Measurements from ENCODE around the gene SLC51B. TPM values are rescaled to one million over a fixed set of nuclear protein-coding genes. Genes with fewer than 3 reads are reported as not detected.

SLC51B gene
- total RNA-seq, 2 donors from 2014 or later: not detected

DNA sequence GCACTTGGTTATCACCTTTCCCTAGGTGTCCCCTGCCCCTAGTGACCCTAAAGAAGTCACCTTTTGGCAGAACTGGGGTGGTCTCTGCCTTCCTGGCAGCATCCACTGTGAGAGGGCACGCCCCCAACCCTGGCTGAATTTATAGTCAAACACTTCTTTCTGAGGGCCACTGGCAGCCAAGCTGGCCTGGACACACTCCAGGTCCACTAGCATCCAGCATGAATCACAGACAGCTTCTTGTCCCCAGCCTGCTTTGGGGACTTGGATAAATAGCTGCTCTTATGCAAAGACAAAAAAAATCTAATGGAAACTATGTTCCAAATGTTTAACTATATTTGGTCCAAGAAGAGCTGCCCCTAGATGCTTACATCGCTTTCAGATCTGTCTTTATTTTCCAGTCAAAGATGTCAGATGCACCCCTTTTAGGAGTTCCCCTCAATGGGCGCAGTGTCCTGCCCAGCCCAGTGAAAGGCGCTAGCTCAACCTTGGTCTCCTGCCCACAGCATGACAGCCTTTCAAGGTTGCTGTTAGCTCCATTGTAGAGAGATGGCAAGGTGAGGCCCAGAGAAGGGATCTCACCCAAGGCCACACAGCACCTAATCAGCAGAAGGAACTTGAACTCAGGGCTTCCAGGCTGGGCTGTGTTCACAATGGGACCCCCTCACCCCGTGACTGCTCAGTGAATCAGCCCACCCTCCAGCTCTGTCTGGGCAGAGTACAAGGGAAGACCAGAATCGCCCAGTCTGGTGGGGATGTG, 15.6 kb downstream of the SLC51B start:
- peaks cover 3% of the 10 kb centered on the region for H3K4me1 ChIP-seq (ENCODE audit: control insufficient read depth, insufficient read depth, low read length)
- 96 to 100% methylated on average over 3 to 6 of the region's 6 CpGs for WGBS, 2 experiments (ENCODE audit: insufficient coverage in 1 of 2, insufficient read length in 1 of 2)
- H3K9me3 Mint-ChIP-seq: no peaks in the 10 kb centered on the region
- no peaks in the 10 kb centered on the region for H3K27me3 ChIP-seq (ENCODE audit: control insufficient read depth, insufficient read depth, low read length, poor library complexity, severe bottlenecking)
- H3K27me3 Mint-ChIP-seq (ENCODE audit: insufficient read depth): no peaks in the 10 kb centered on the region
- H3K36me3 Mint-ChIP-seq (ENCODE audit: low read depth): peaks cover 79% of the 10 kb centered on the region
- H3K4me3 ChIP-seq (ENCODE audit: low read length): no peak overlapping the region
- H3K9ac ChIP-seq (ENCODE audit: extremely low read depth, low read length, poor library complexity, severe bottlenecking): no peak overlapping the region
- no peak overlapping the region for H3K27ac ChIP-seq (ENCODE audit: low read depth, low read length)
- DNase-seq: no peak
- H3K9me3 ChIP-seq (ENCODE audit: control insufficient read depth, low read length): no peaks in the 10 kb centered on the region
- peaks cover 10% of the 10 kb centered on the region for H3K4me1 Mint-ChIP-seq
- TF ChIP-seq, protein P1, sequence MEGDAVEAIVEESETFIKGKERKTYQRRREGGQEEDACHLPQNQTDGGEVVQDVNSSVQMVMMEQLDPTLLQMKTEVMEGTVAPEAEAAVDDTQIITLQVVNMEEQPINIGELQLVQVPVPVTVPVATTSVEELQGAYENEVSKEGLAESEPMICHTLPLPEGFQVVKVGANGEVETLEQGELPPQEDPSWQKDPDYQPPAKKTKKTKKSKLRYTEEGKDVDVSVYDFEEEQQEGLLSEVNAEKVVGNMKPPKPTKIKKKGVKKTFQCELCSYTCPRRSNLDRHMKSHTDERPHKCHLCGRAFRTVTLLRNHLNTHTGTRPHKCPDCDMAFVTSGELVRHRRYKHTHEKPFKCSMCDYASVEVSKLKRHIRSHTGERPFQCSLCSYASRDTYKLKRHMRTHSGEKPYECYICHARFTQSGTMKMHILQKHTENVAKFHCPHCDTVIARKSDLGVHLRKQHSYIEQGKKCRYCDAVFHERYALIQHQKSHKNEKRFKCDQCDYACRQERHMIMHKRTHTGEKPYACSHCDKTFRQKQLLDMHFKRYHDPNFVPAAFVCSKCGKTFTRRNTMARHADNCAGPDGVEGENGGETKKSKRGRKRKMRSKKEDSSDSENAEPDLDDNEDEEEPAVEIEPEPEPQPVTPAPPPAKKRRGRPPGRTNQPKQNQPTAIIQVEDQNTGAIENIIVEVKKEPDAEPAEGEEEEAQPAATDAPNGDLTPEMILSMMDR (conservative IDR thresholded peaks at IDR 0.05): no peak
- H3K4me3 Mint-ChIP-seq: no peak overlapping the region
- no peak overlapping the region for H3K27ac Mint-ChIP-seq
- H3K36me3 ChIP-seq (ENCODE audit: control insufficient read depth, insufficient read depth, low read length): peaks cover 89% of the 10 kb centered on the region

DNA sequence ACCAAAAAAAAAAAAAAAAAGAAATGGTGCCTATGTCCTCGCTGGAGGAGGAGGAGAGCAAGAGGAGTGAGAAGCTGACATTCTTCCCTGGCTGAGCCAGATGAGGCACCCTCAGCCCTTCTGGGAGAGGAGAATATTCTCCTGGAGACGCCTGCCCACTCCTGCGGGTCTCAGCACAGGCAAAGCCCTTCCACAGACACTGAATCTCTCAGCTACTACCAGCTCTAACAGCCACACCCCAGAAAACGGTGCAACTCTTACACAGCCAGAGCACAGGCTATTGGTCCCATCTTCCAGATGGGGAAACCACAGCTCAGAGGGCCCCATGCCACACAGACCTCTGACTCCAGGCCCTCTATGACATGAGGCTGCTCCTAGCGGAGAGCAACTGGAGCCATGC, 16.9 kb downstream of the SLC51B start:
- Histone ChIP-seq H3K9ac (ENCODE audit: extremely low read depth, low read length, poor library complexity, severe bottlenecking) (no peak overlapping the region), H3K4me3 (ENCODE audit: low read length) (no peak overlapping the region), H3K4me1 (ENCODE audit: control insufficient read depth, insufficient read depth, low read length) (peaks cover 3% of the 10 kb centered on the region), H3K36me3 (ENCODE audit: control insufficient read depth, insufficient read depth, low read length) (peaks cover 77% of the 10 kb centered on the region), H3K9me3 (ENCODE audit: control insufficient read depth, low read length) (no peaks in the 10 kb centered on the region), H3K27ac (ENCODE audit: low read depth, low read length) (no peak overlapping the region), H3K27me3 (ENCODE audit: control insufficient read depth, insufficient read depth, low read length, poor library complexity, severe bottlenecking) (no peaks in the 10 kb centered on the region)
- Mint-ChIP-seq H3K36me3 (ENCODE audit: low read depth) (peaks cover 66% of the 10 kb centered on the region), H3K9me3 (no peaks in the 10 kb centered on the region), H3K27ac (no peak overlapping the region), H3K27me3 (ENCODE audit: insufficient read depth) (no peaks in the 10 kb centered on the region), H3K4me1 (peaks cover 15% of the 10 kb centered on the region), H3K4me3 (no peak overlapping the region)
- TF ChIP-seq, protein P1 (conservative IDR thresholded peaks at IDR 0.05): no peak
- DNase-seq: no peak
- WGBS, 2 experiments (ENCODE audit: insufficient coverage in 1 of 2, insufficient read length in 1 of 2): 96 to 98% methylated on average over 2 to 5 of the region's 5 CpGs

DNA sequence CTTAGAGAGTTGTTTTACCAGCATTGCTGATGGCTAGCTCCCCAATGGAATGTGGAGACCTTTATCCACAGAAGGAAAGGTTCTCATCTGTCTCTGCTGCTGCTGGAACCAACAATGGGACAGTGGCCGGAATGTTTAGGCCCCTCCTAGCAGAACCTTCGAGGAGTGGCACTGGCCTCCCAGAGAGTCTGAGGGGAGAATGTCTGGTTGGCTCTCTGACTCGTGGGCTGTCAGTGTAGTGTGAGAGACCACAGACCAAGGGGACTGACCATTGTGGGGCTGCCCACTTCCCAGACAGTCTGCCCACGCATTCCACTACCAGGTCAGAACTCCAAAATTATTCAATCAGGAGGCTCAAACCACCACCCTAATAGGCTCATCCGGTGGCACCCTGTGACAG, 17.5 kb downstream of the SLC51B start:
- TF ChIP-seq, protein P1 (conservative IDR thresholded peaks at IDR 0.05): no peak
- no peaks in the 10 kb centered on the region for H3K27me3 ChIP-seq (ENCODE audit: control insufficient read depth, insufficient read depth, low read length, poor library complexity, severe bottlenecking)
- DNase-seq: no peak
- no peak overlapping the region for H3K27ac ChIP-seq (ENCODE audit: low read depth, low read length)
- H3K9ac ChIP-seq (ENCODE audit: extremely low read depth, low read length, poor library complexity, severe bottlenecking): no peak overlapping the region
- H3K4me3 ChIP-seq (ENCODE audit: low read length): no peak overlapping the region
- peaks cover 60% of the 10 kb centered on the region for H3K36me3 Mint-ChIP-seq (ENCODE audit: low read depth)
- H3K27ac Mint-ChIP-seq: no peak overlapping the region
- H3K9me3 Mint-ChIP-seq: no peaks in the 10 kb centered on the region
- no peaks in the 10 kb centered on the region for H3K9me3 ChIP-seq (ENCODE audit: control insufficient read depth, low read length)
- WGBS, 2 experiments (ENCODE audit: insufficient coverage in 1 of 2, insufficient read length in 1 of 2): 91 to 95% methylated on average over 3 to 5 of the region's 5 CpGs
- no peak overlapping the region for H3K4me3 Mint-ChIP-seq
- peaks cover 3% of the 10 kb centered on the region for H3K4me1 ChIP-seq (ENCODE audit: control insufficient read depth, insufficient read depth, low read length)
- H3K36me3 ChIP-seq (ENCODE audit: control insufficient read depth, insufficient read depth, low read length): peaks cover 71% of the 10 kb centered on the region
- no peaks in the 10 kb centered on the region for H3K27me3 Mint-ChIP-seq (ENCODE audit: insufficient read depth)
- H3K4me1 Mint-ChIP-seq: peaks cover 15% of the 10 kb centered on the region
